Transverse colon (tissue), 4 donors: ENCODE data around the gene SEC31B. TPM values are rescaled to one million over a fixed set of nuclear protein-coding genes. Genes with fewer than 3 reads are reported as not detected.

Source experiments
- DNase-seq: peaks from one replicate; pipeline ENCODE4 v3.0.0-alpha.2; 2019
- H3K27ac ChIP-seq, 4 donors: fragments of 200-600 bp; sonication (generic); 2 replicates each; pipeline ENCODE4 v1.5.1; 2016 to 2018; ENCODE audit warnings: inconsistent platforms in 4 of 4
- H3K27me3 ChIP-seq: fragments of 200-600 bp; sonication (generic); 2 replicates; pipeline ENCODE4 v1.5.1; 2017; ENCODE audit warnings: inconsistent platforms
- H3K36me3 ChIP-seq, 4 donors: fragments of 200-600 bp; sonication (generic); 2 replicates each; pipeline ENCODE4 v1.5.1; 2017 to 2019; ENCODE audit warnings: inconsistent platforms in 4 of 4
- H3K4me1 ChIP-seq, 4 donors: fragments of 200-600 bp; sonication (generic); 2 replicates each; pipeline ENCODE4 v1.5.1; 2017 to 2020; ENCODE audit warnings: inconsistent platforms in 4 of 4
- H3K4me3 ChIP-seq, 4 donors: fragments of 200-600 bp; sonication (generic); 1 replicate in 1 of 4; 2 replicates in 3 of 4; pipeline versions ENCODE4 v1.5.1 to v1.6.1; 2017 to 2019; ENCODE audit warnings: inconsistent platforms in 4 of 4
- H3K9me3 ChIP-seq, 2 donors: fragments of 200-600 bp; sonication (generic); 2 replicates each; pipeline ENCODE4 v1.5.1; 2017 to 2019; ENCODE audit warnings: inconsistent platforms in 2 of 2
- EP300 ChIP-seq: sonication (generic); formaldehyde crosslinking; IDR thresholded peaks from one replicate; pipeline ENCODE4 v1.6.1; 2017; ENCODE audit warnings: antibody characterized with exemption, low read depth
- POLR2A ChIP-seq: fragments of 450-650 bp; IDR thresholded peaks from one replicate; pipeline ENCODE4 v1.6.1; 2016; ENCODE audit warnings: antibody characterized with exemption, mild to moderate bottlenecking, moderate library complexity
- POLR2AphosphoS5 ChIP-seq, 3 donors: sonication (generic); formaldehyde crosslinking; IDR thresholded peaks; one replicate each; pipeline ENCODE4 v1.6.1; 2016; ENCODE audit warnings: antibody characterized with exemption in 3 of 3
- WGBS, 2 donors: methylation state at CpG; one replicate each; pipeline ENCODE4 v1.1.5; 2018; ENCODE audit warnings: low coverage in 1 of 2; 5-methylcytosine and 5-hydroxymethylcytosine counted together
- in situ Hi-C, 4 donors: fragments of 200-750 bp; cut with MboI; loops; one replicate each; pipeline versions ENCODE4 v1.15.0 to v1.15.1; 2017; ENCODE audit warnings: low sequenced_read_pairs in 3 of 4, low pct_ligation_motif_present in 1 of 4, low pct_unique_long_range_greater_than_20kb in 1 of 4
- intact Hi-C: fragments of 100-400 bp; cut with DNase I; formaldehyde crosslinking; loops from one replicate; pipeline ENCODE4 v1.15.1; 2023; ENCODE audit warnings: low total_unique reads
- total RNA-seq, 4 donors: library from RNA; depleted of rRNA; stranded (reverse); fragments of >200 nt; gene quantifications; one replicate each; pipeline ENCODE4 v1.1.0, GENCODE V29; 2016
- TF ChIP-seq, protein P1 (sequence below), 5 experiments: fragments of 200-600 bp in 3 of 5; fragments of 450-650 bp in 2 of 5; sonication (generic) in 3 of 5; IDR thresholded peaks; 1 replicate in 2 of 5; 2 replicates in 3 of 5; pipeline ENCODE4 v1.5.1; 2016 to 2017; ENCODE audit warnings: antibody characterized with exemption in 5 of 5, inconsistent platforms in 3 of 5, mild to moderate bottlenecking in 2 of 5, moderate library complexity in 1 of 5

The SEC31B gene
- total RNA-seq, 4 donors from 2014 or later: 14.1 to 32.8 (median 24.1) TPM

DNA sequence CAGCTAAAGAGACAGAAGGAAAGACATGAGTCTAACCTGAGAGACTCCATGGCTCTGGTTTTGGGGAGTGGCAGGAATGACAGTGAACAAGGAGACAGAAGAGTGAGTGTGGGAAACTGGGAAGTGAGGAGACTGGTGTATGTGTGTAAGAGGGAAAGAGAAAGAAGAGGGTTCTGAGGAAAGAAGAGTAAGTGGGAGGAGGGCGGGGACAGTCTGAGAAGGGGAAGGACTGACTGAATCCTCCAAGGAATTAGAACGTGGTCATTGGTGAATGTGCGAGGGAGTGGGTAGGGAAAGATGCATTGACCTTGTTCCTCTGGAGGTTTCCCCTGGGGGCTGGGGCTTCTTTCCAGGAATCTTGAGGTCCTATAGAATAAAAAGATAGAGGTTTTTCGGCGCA, 30.3 kb downstream of the SEC31B start:
- intact Hi-C loops (no loop called here), in situ Hi-C loops (no loop called here)
- Histone ChIP-seq H3K36me3 (peaks cover 0 to 24% (median 5%) of the 10 kb centered on the region in 4 donors), H3K9me3 (no peaks in the 10 kb centered on the region), H3K27ac (no peak overlapping the region), H3K4me1 (no peaks in the 10 kb centered on the region), H3K27me3 (no peaks in the 10 kb centered on the region), H3K4me3 (no peak overlapping the region)
- DNase-seq: no peak
- no peak for TF ChIP-seq POLR2A
- no peak for TF ChIP-seq EP300
- no peak for TF ChIP-seq POLR2AphosphoS5 (IDR thresholded peaks at IDR 0.05)
- TF ChIP-seq, protein P1, sequence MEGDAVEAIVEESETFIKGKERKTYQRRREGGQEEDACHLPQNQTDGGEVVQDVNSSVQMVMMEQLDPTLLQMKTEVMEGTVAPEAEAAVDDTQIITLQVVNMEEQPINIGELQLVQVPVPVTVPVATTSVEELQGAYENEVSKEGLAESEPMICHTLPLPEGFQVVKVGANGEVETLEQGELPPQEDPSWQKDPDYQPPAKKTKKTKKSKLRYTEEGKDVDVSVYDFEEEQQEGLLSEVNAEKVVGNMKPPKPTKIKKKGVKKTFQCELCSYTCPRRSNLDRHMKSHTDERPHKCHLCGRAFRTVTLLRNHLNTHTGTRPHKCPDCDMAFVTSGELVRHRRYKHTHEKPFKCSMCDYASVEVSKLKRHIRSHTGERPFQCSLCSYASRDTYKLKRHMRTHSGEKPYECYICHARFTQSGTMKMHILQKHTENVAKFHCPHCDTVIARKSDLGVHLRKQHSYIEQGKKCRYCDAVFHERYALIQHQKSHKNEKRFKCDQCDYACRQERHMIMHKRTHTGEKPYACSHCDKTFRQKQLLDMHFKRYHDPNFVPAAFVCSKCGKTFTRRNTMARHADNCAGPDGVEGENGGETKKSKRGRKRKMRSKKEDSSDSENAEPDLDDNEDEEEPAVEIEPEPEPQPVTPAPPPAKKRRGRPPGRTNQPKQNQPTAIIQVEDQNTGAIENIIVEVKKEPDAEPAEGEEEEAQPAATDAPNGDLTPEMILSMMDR (IDR thresholded peaks at IDR 0.05): no peak
- WGBS, 2 donors: 91 to 92% methylated on average over 2 to 5 of the region's 5 CpGs

DNA sequence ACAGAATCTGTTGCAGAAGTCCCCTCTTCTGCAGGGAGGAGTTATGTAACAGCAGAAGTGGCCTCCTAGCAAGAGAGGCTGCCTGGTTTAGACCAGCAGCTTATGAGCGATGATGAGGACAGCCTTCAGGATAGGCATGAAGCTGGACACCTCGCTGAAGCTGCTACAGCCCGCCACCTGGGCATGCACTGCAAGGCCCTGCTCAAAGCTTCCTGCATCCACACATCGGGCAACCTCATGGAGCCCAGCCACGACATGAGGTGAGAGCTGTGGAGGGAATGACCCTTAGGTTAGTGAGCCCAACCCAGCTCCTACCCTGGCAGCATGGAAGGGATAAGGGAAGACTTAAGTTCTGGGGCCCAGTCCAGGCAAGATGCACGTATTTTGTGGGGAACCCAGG, 32.1 kb downstream of the SEC31B start:
- intact Hi-C loops: no loop called here
- no peak for DNase-seq
- H3K27ac ChIP-seq: no peak overlapping the region
- peaks cover 4 to 7% (median 7%) of the 10 kb centered on the region in 4 donors for H3K4me1 ChIP-seq
- TF ChIP-seq, protein P1 (IDR thresholded peaks at IDR 0.05): no peak
- TF ChIP-seq POLR2A (no peak), POLR2AphosphoS5 (IDR thresholded peaks at IDR 0.05) (no peak), EP300 (no peak)
- H3K36me3 ChIP-seq: peaks cover 0 to 20% (median 5%) of the 10 kb centered on the region in 4 donors
- H3K4me3 ChIP-seq: no peak overlapping the region
- no peaks in the 10 kb centered on the region for H3K9me3 ChIP-seq
- in situ Hi-C loops: no loop called here
- WGBS, 2 donors: 92% methylated on average over 6 of the region's 6 CpGs; no CpG with 5 or more reads in 1 of the 2 donors
- H3K27me3 ChIP-seq: peaks cover 11% of the 10 kb centered on the region

DNA sequence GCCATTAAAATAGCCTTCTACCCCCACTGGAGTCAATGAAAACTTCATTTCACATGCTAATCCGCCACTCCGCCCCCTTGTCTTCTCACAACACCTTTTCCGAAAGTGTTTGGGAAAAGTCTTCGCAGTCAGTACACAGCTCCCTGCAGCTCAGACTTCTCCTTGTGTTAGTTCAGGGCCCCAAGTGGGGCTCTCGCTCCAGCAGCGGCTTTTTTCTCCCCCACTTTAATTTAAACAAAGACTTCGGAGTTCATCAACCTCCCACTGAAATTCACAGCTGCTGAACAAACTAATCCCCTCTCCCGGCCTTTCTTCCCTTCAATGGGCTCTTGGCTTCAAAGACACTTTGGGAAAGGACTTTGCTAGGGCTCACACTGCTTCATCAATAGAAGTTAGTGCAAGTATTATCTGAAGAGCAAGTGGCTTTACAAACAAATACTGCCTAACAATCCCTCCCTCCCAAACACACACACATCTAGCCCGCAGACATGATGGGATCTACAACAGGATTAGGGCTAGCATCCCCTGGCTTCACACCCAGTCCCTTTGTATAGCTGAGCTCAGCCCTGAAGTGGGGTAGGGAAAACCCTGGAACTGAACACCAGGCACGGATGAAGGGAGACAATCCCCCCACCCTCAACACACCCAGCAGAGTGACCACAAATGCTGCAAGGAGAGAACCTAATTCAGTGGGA, 33.7 kb downstream of the SEC31B start:
- H3K4me3 ChIP-seq: no peak overlapping the region
- intact Hi-C loops: no loop called here
- peaks cover 19% of the 10 kb centered on the region for H3K27me3 ChIP-seq
- DNase-seq: no peak
- no peak overlapping the region for H3K27ac ChIP-seq
- WGBS, 2 donors: 93 to 96% methylated on average over 8 to 10 of the region's 10 CpGs
- no peak for TF ChIP-seq POLR2AphosphoS5 (IDR thresholded peaks at IDR 0.05)
- TF ChIP-seq, protein P1 (IDR thresholded peaks at IDR 0.05): no peak
- TF ChIP-seq EP300: no peak
- TF ChIP-seq POLR2A: no peak
- H3K4me1 ChIP-seq: peaks cover 9 to 19% (median 16%) of the 10 kb centered on the region in 4 donors
- H3K9me3 ChIP-seq: no peaks in the 10 kb centered on the region
- peaks cover 0 to 20% (median 5%) of the 10 kb centered on the region in 4 donors for H3K36me3 ChIP-seq
- in situ Hi-C loops: no loop called here

DNA sequence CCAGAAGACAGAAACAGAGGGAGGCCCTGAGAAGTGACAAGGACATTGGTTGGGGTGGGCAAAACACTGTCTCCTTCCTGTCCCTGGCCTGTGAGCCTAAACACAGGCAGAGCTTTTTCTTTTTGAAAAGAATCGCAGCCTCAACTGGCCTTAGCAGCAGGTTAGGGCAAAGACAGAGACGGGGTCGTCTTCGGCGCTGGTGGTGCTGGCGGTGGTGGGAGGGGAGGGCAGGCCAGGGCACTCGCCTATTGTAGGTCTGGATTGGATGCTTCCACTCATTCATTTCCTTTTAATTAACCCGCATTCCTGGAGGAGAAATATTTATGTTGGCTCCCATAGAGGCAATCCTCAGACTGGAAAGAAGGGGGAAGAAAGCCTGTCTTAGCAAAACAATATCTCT, 34.3 kb downstream of the SEC31B start:
- TF ChIP-seq POLR2A (no peak), EP300 (no peak), POLR2AphosphoS5 (IDR thresholded peaks at IDR 0.05) (no peak)
- TF ChIP-seq, protein P1 (IDR thresholded peaks at IDR 0.05): no peak

More for the DNA sequence above, 34.3 kb downstream of the SEC31B start:
- intact Hi-C loops: no loop called here
- Histone ChIP-seq H3K9me3 (no peaks in the 10 kb centered on the region), H3K4me3 (no peak overlapping the region), H3K4me1 (peaks cover 9 to 19% (median 16%) of the 10 kb centered on the region in 4 donors), H3K27ac (no peak overlapping the region), H3K27me3 (peaks cover 25% of the 10 kb centered on the region), H3K36me3 (peaks cover 0 to 14% (median 5%) of the 10 kb centered on the region in 4 donors)
- 93% methylated on average over 8 of the region's 8 CpGs; no CpG with 5 or more reads in 1 of the 2 donors for WGBS, 2 donors
- in situ Hi-C loops: no loop called here
- DNase-seq: no peak
